ENCODE results near the gene ACTG2.

DNA sequence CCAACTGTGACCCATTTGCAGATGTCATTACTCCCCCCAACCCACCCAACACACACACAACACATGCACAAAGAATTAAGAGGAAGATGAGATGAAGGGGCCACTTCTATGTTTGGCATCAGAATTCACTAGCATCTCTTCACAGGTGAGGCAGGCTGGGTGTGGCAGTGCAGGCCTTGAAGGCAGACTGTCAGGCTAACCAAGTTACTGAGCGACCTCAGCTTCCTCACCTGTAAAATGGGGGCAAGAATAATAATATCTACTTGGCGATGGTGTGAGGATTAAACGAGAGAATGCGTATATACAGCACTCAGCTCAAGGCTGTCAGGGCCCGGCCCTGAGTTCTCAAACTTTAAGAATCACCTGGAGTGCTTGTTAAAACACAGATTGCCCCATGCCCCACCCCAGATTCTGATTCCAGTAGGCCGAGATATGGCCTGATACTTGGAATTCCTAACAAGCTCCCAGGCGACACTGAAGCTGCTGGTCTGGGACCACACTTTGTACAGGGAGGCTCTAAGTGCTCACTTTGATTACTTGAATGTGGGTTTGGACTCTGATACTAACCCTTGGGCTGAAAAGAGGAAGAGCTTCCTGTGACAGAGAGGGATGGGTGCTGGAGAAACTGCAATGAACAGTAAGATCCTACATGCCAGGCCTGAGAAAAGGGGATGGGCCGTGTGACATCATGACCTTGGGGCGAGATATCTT, 1.1 kb downstream of the ACTG2 start:
- TF ChIP-seq, protein P1, sequence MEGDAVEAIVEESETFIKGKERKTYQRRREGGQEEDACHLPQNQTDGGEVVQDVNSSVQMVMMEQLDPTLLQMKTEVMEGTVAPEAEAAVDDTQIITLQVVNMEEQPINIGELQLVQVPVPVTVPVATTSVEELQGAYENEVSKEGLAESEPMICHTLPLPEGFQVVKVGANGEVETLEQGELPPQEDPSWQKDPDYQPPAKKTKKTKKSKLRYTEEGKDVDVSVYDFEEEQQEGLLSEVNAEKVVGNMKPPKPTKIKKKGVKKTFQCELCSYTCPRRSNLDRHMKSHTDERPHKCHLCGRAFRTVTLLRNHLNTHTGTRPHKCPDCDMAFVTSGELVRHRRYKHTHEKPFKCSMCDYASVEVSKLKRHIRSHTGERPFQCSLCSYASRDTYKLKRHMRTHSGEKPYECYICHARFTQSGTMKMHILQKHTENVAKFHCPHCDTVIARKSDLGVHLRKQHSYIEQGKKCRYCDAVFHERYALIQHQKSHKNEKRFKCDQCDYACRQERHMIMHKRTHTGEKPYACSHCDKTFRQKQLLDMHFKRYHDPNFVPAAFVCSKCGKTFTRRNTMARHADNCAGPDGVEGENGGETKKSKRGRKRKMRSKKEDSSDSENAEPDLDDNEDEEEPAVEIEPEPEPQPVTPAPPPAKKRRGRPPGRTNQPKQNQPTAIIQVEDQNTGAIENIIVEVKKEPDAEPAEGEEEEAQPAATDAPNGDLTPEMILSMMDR (conservative IDR thresholded peaks at IDR 0.05 in 1 of 2, IDR thresholded peaks at IDR 0.05 in 1 of 2; ENCODE audit: extremely low read depth in 1 of 2, insufficient read depth in 1 of 2, low read depth in 1 of 2, low read length in 2 of 2): no peak
- TF ChIP-seq EZH2 (IDR thresholded peaks at IDR 0.05; ENCODE audit: borderline replicate concordance, low read length): no peak
